H1 (cell line): Measurements from ENCODE around the gene ST8SIA4. TPM values are rescaled to one million over a fixed set of nuclear protein-coding genes. Genes with fewer than 3 reads are reported as not detected.

ENCODE experiments used
- CTCF ChIA-PET: fragments of 300-600 bp; sonication (Branson Sonifier 250); formaldehyde crosslinking; loops from one replicate; lab custom pipeline; 2021; ENCODE audit not compliant: partially characterized antibody; lab: Charles Lee
- POLR2A ChIA-PET: fragments of 300-600 bp; sonication (Branson Sonifier 250); formaldehyde crosslinking; loops from one replicate; lab custom pipeline; 2021; ENCODE audit warnings: inconsistent platforms; ENCODE audit not compliant: partially characterized antibody; lab: Charles Lee
- DNase-seq, 2 experiments: peaks; one replicate each; pipeline versions ENCODE4 v3.0.0 to v3.0.0-alpha.2; 2010 to 2022; ENCODE audit warnings: low spot score in 2 of 2, low read depth in 1 of 2, mixed read lengths in 1 of 2
- FAIRE-seq: peaks from 2 replicates; lab custom pipeline; 2011; peaks lifted over from hg19 to GRCh38; lab: Jason Lieb, UNC
- H2AFZ ChIP-seq: 2 replicates; pipeline ENCODE4 v1.8.1; 2012; ENCODE audit warnings: low read length, inconsistent platforms
- H2AK5ac ChIP-seq: 2 replicates; pipeline ENCODE4 v1.6.1; 2013; ENCODE audit warnings: low read depth, low read length
- H2BK120ac ChIP-seq: replicated peaks from 2 replicates; pipeline ENCODE3; 2013; ENCODE audit warnings: low read depth, low read length, inconsistent platforms
- H2BK12ac ChIP-seq: 2 replicates; pipeline ENCODE4 v1.6.1; 2013; ENCODE audit warnings: low read depth, low read length
- H2BK15ac ChIP-seq: 2 replicates; pipeline ENCODE4 v1.6.1; 2013; ENCODE audit warnings: low read length
- H2BK20ac ChIP-seq: 2 replicates; pipeline ENCODE4 v1.6.1; 2013; ENCODE audit warnings: low read length
- H2BK5ac ChIP-seq: 2 replicates; pipeline ENCODE4 v1.6.1; 2013; ENCODE audit warnings: low read depth, low read length
- H3K14ac ChIP-seq: 2 replicates; pipeline ENCODE4 v1.6.1; 2013; ENCODE audit warnings: inconsistent platforms; ENCODE audit not compliant: insufficient read length
- H3K18ac ChIP-seq: 2 replicates; pipeline ENCODE4 v1.6.1; 2013; ENCODE audit warnings: low read length; ENCODE audit errors: extremely low read depth
- H3K23ac ChIP-seq: 2 replicates; pipeline ENCODE4 v1.6.1; 2013; ENCODE audit warnings: inconsistent platforms; ENCODE audit not compliant: insufficient read length
- H3K23me2 ChIP-seq: 2 replicates; pipeline ENCODE4 v1.6.1; 2013; ENCODE audit warnings: low read depth, low read length
- H3K27ac ChIP-seq: 2 replicates; pipeline ENCODE4 v1.6.1; 2011; ENCODE audit warnings: low read depth, low read length, inconsistent platforms
- H3K27me3 ChIP-seq, 4 experiments: replicated peaks in 1 of 4; 1 replicate in 1 of 4; 2 replicates in 3 of 4; pipeline versions ENCODE4 v1.6.1 to v1.8.1; 2011 to 2013; ENCODE audit warnings: low read length in 3 of 4, mild to moderate bottlenecking in 3 of 4, inconsistent platforms in 2 of 4, mixed read lengths in 2 of 4, moderate library complexity in 1 of 4; ENCODE audit not compliant: control insufficient read depth in 3 of 4, insufficient read depth in 3 of 4; ENCODE audit errors: extremely low read depth in 1 of 4
- H3K36me3 ChIP-seq, 4 experiments: 2 replicates each; pipeline versions ENCODE4 v1.6.1 to v1.8.1; 2011 to 2013; ENCODE audit warnings: mild to moderate bottlenecking in 4 of 4, low read length in 3 of 4, moderate library complexity in 2 of 4, control low read depth in 1 of 4, inconsistent platforms in 1 of 4; ENCODE audit not compliant: insufficient read depth in 4 of 4, control insufficient read depth in 2 of 4
- H3K4ac ChIP-seq: replicated peaks from 2 replicates; pipeline ENCODE3; 2013; ENCODE audit warnings: low read length, low read depth, mixed read lengths, inconsistent platforms; ENCODE audit not compliant: insufficient read length
- H3K4me1 ChIP-seq, 4 experiments: replicated peaks in 1 of 4; 1 replicate in 1 of 4; 2 replicates in 3 of 4; pipeline versions ENCODE4 v1.6.1 to v1.8.1; 2011 to 2013; ENCODE audit warnings: low read length in 3 of 4, inconsistent platforms in 2 of 4, mixed read lengths in 1 of 4; ENCODE audit not compliant: insufficient read depth in 4 of 4, control insufficient read depth in 3 of 4
- H3K4me2 ChIP-seq, 2 experiments: 2 replicates each; pipeline versions ENCODE4 v1.6.1 to v1.8.1; 2011 to 2013; ENCODE audit warnings: low read depth in 2 of 2, low read length in 2 of 2, control low read depth in 1 of 2, inconsistent platforms in 1 of 2, mild to moderate bottlenecking in 1 of 2; ENCODE audit not compliant: insufficient read depth in 1 of 2
- H3K4me3 ChIP-seq, 4 experiments: fragments of 200-600, 300-600 bp in 1 of 4; sonication (generic), shearing (Covaris generic), sonication (Bioruptor Twin) in 1 of 4; 2 replicates each; pipeline versions ENCODE4 v1.5.1 to v1.8.1; 2011 to 2016; ENCODE audit warnings: low read length in 4 of 4, low read depth in 3 of 4, control low read depth in 2 of 4, inconsistent platforms in 2 of 4, mild to moderate bottlenecking in 2 of 4, mixed read lengths in 1 of 4, moderate library complexity in 1 of 4; ENCODE audit not compliant: insufficient read depth in 2 of 4; ENCODE audit errors: extremely low read depth in 1 of 4
- H3K56ac ChIP-seq: replicated peaks from 2 replicates; pipeline ENCODE3; 2013; ENCODE audit warnings: low read depth, mild to moderate bottlenecking, mixed read lengths, low read length, inconsistent platforms; ENCODE audit not compliant: insufficient read length
- H3K79me1 ChIP-seq: 2 replicates; pipeline ENCODE4 v1.6.1; 2013; ENCODE audit warnings: low read depth, low read length, control low read depth
- H3K79me2 ChIP-seq, 2 experiments: 2 replicates each; pipeline versions ENCODE4 v1.6.1 to v1.8.1; 2012 to 2013; ENCODE audit warnings: low read length in 2 of 2, mild to moderate bottlenecking in 2 of 2, inconsistent platforms in 1 of 2; ENCODE audit not compliant: insufficient read depth in 2 of 2, control insufficient read depth in 1 of 2
- H3K9ac ChIP-seq, 4 experiments: replicated peaks in 1 of 4; 1 replicate in 1 of 4; 2 replicates in 3 of 4; pipeline versions ENCODE4 v1.6.1 to v1.8.1; 2011 to 2013; ENCODE audit warnings: low read depth in 3 of 4, low read length in 3 of 4, control low read depth in 2 of 4, mild to moderate bottlenecking in 2 of 4, moderate library complexity in 2 of 4, inconsistent platforms in 1 of 4; ENCODE audit errors: extremely low read depth in 1 of 4
- H3K9me3 ChIP-seq, 2 experiments: 2 replicates each; pipeline versions ENCODE4 v1.6.1 to v1.8.1; 2012 to 2013; ENCODE audit warnings: mild to moderate bottlenecking in 2 of 2, moderate library complexity in 2 of 2, control low read depth in 1 of 2, inconsistent platforms in 1 of 2, low read depth in 1 of 2, low read length in 1 of 2, mixed read lengths in 1 of 2; ENCODE audit not compliant: insufficient read depth in 2 of 2
- H4K20me1 ChIP-seq, 2 experiments: replicated peaks in 1 of 2; 2 replicates each; pipeline versions ENCODE3 to v1.8.1; 2011 to 2013; ENCODE audit warnings: inconsistent platforms in 2 of 2, low read length in 2 of 2, mild to moderate bottlenecking in 1 of 2; ENCODE audit not compliant: insufficient read depth in 2 of 2, control insufficient read depth in 1 of 2
- H4K5ac ChIP-seq: 2 replicates; pipeline ENCODE4 v1.6.1; 2013; ENCODE audit warnings: low read length, low read depth, mixed read lengths, inconsistent platforms; ENCODE audit not compliant: insufficient read length
- H4K8ac ChIP-seq: 2 replicates; pipeline ENCODE4 v1.8.0; 2013; ENCODE audit warnings: mild to moderate bottlenecking, moderate library complexity, low read length, inconsistent platforms; ENCODE audit not compliant: insufficient read depth; ENCODE audit errors: extremely low read depth
- H4K91ac ChIP-seq: replicated peaks from 2 replicates; pipeline ENCODE3; 2013; ENCODE audit warnings: low read length, mixed read lengths, inconsistent platforms; ENCODE audit not compliant: insufficient read length
- BCL11A ChIP-seq, 2 experiments: IDR thresholded peaks; one replicate each; pipeline ENCODE4 v1.6.1; 2011; ENCODE audit warnings: low read depth in 2 of 2, low read length in 2 of 2, mild to moderate bottlenecking in 2 of 2
- CREB1 ChIP-seq: IDR thresholded peaks from 2 replicates; pipeline ENCODE4 v1.6.1; 2012; ENCODE audit warnings: inconsistent platforms
- CTBP2 ChIP-seq: IDR thresholded peaks from 2 replicates; pipeline ENCODE4 v1.7.0; 2011; ENCODE audit warnings: borderline replicate concordance, mild to moderate bottlenecking, moderate library complexity, mixed read lengths, low read length; ENCODE audit not compliant: insufficient read depth, insufficient read length
- JUN ChIP-seq: IDR thresholded peaks from 2 replicates; pipeline ENCODE4 v1.6.1; 2011; ENCODE audit warnings: low read depth, mild to moderate bottlenecking, improper control_type of control experiment, low read length
- KDM5A ChIP-seq: fragments of 200-600 bp; IDR thresholded peaks from 2 replicates; pipeline ENCODE4 v1.7.1; 2012; ENCODE audit warnings: mild to moderate bottlenecking, low read length, inconsistent platforms, mixed read lengths
- PHF8 ChIP-seq: fragments of 200-600 bp; sonication (generic); conservative IDR thresholded peaks from 2 replicates; pipeline ENCODE4 v1.7.1; 2012; ENCODE audit warnings: low read depth, mild to moderate bottlenecking, inconsistent platforms, low read length, moderate library complexity
- RAD21 ChIP-seq, 2 experiments: IDR thresholded peaks in 1 of 2; conservative IDR thresholded peaks in 1 of 2; 2 replicates each; pipeline ENCODE4 v1.6.1; 2011; ENCODE audit warnings: low read depth in 2 of 2, low read length in 2 of 2, improper control_type of control experiment in 1 of 2, inconsistent platforms in 1 of 2, mild to moderate bottlenecking in 1 of 2, moderate library complexity in 1 of 2
- RXRA ChIP-seq: IDR thresholded peaks from 2 replicates; pipeline ENCODE4 v1.6.1; 2011; ENCODE audit warnings: low read depth, mild to moderate bottlenecking, low read length, moderate library complexity; ENCODE audit not compliant: insufficient read depth
- ZNF274 ChIP-seq: IDR thresholded peaks from 2 replicates; pipeline ENCODE4 v1.7.0; 2012; ENCODE audit warnings: low read length, borderline replicate concordance; ENCODE audit errors: extremely low read depth
- WGBS, 2 experiments: shearing (Covaris generic) in 1 of 2; methylation state at CpG; one replicate each; pipeline versions ENCODE4 v1.1.6 to v1.1.7; 2013 to 2015; ENCODE audit warnings: low lambda C conversion rate in 2 of 2, mixed read lengths in 2 of 2, inconsistent platforms in 1 of 2, low coverage in 1 of 2, missing lambda C conversion rate in 1 of 2; ENCODE audit not compliant: insufficient replicate concordance in 2 of 2, insufficient coverage in 1 of 2, insufficient read length in 1 of 2; ENCODE audit errors: extremely low coverage in 1 of 2, missing lambda C conversion rate in 1 of 2; 5-methylcytosine and 5-hydroxymethylcytosine counted together
- polyA plus RNA-seq, 7 experiments: library from polyadenylated mRNA; depleted of rRNA in 3 of 7; stranded (reverse) in 5 of 7; unstranded in 2 of 7; fragments of >200 nt in 5 of 7; fragments of 200-250 nt in 2 of 7; gene quantifications; 1 replicate in 5 of 7; 2 replicates in 1 of 7; 4 replicates in 1 of 7; pipeline versions ENCODE4 v1.2.1 to v1.2.3, GENCODE V29; 2011 to 2013; ENCODE audit warnings: missing spikeins in 2 of 7, mixed read lengths in 2 of 7
- total RNA-seq: library from RNA; stranded (reverse); fragmentation: NEBNext Ultra II Directional; extraction: Animal tissue kit (Norgen Biotek cat#: 25700); gene quantifications from 2 replicates; pipeline ENCODE4 v1.2.1, GENCODE V29; 2021

ST8SIA4 gene
- total and polyA plus RNA-seq, 2 of the 8 experiments (the other 6 are each of a cell fraction or from before 2014, with no cell fraction given) = 0.08 to 0.50 TPM

- TF ChIP-seq RXRA (no peak), KDM5A (no peak), CREB1 (no peak), ZNF274 (no peak), CTBP2 (no peak), BCL11A (IDR thresholded peaks at IDR 0.05; ENCODE audit: low read depth in 2 of 2, low read length in 2 of 2) (no peak), RAD21 (IDR thresholded peaks at IDR 0.05 in 1 of 2, conservative IDR thresholded peaks at IDR 0.05 in 1 of 2; ENCODE audit: low read depth in 2 of 2, low read length in 2 of 2) (no peak), PHF8 (no peak), JUN (no peak)
- H2BK15ac ChIP-seq = no peak overlapping the region
- no peak overlapping the region for H3K4me3 ChIP-seq
- no peak overlapping the region for H3K18ac ChIP-seq
- H3K14ac ChIP-seq = no peak overlapping the region
- FAIRE-seq (no peak), DNase-seq (no peak)
- 93% methylated on average over 9 of the region's 9 CpGs; no CpG with 5 or more reads in 1 of the 2 experiments for WGBS, 2 experiments
- no peaks in the 10 kb centered on the region for H4K20me1 ChIP-seq
- POLR2A ChIA-PET = interaction anchor here (0.7 kb wide), 1 partner anchor 42 kb away, joined by 3 read pairs; no protein-coding TSS in a partner anchor
- H4K5ac ChIP-seq = no peak overlapping the region
- H3K9ac ChIP-seq = no peak overlapping the region
- no peaks in the 10 kb centered on the region for H3K23me2 ChIP-seq
- no peak overlapping the region for H4K8ac ChIP-seq
- no peak overlapping the region for H2BK120ac ChIP-seq
- no peak overlapping the region for H3K23ac ChIP-seq
- H3K4me1 ChIP-seq = no peaks in the 10 kb centered on the region; a peak in 1 of 7 replicates
- no peaks in the 10 kb centered on the region for H3K9me3 ChIP-seq
- H2AK5ac ChIP-seq = no peak overlapping the region
- H3K4ac ChIP-seq = no peak overlapping the region
- no peaks in the 10 kb centered on the region for H3K36me3 ChIP-seq
- no peak overlapping the region for H2BK12ac ChIP-seq
- H3K79me1 ChIP-seq = no peaks in the 10 kb centered on the region
- H3K79me2 ChIP-seq = no peaks in the 10 kb centered on the region
- H3K56ac ChIP-seq = no peak overlapping the region
- H4K91ac ChIP-seq = no peak overlapping the region
- CTCF ChIA-PET = interaction anchor here (1.2 kb wide), 2 partner anchors 13 to 54 kb away, joined by 3 read pairs; no protein-coding TSS in a partner anchor
- H3K27ac ChIP-seq = no peak overlapping the region
- no peak overlapping the region for H2AFZ ChIP-seq
- H3K4me2 ChIP-seq = no peak overlapping the region
- no peak overlapping the region for H2BK5ac ChIP-seq
- H3K27me3 ChIP-seq = no peaks in the 10 kb centered on the region
- no peak overlapping the region for H2BK20ac ChIP-seq
These were observed 74.2 kb downstream of the ST8SIA4 start for GRCh38 chr5:100828898-100829356.
